HCT116 (cell line): ENCODE data around the gene THAP10. TPM values are rescaled to one million over a fixed set of nuclear protein-coding genes. Genes with fewer than 3 reads are reported as not detected.
A peak's percentile ranks its signal among the peaks of the same experiment; 100 is the strongest.

Source experiments
- ATAC-seq: fragments of 200-7000 bp; cut with Tn5 transposase; 2 replicates; pipeline ENCODE4 v1.9.1; 2020; ENCODE audit warnings: mild to moderate bottlenecking, moderate library complexity
- BruUV-seq: library from RNA; stranded (reverse); fragments of 400-500 nt; replicated peaks from 2 replicates; lab custom pipeline; 2021; lab: Mats Ljungman, UMichigan
- CTCF ChIA-PET: fragments of 300-600 bp; sonication (Branson Sonifier 250); formaldehyde crosslinking; loops from one replicate; lab custom pipeline; 2021; ENCODE audit warnings: antibody characterized with exemption; lab: Charles Lee
- POLR2A ChIA-PET: fragments of 300-600, 350-600 bp; sonication (Branson Sonifier 250); formaldehyde crosslinking; loops from one replicate; lab custom pipeline; 2021; ENCODE audit warnings: antibody characterized with exemption; lab: Charles Lee
- RAD21 ChIA-PET, 2 experiments: fragments of 300-600 bp; sonication (Branson Sonifier 250); formaldehyde crosslinking; loops; one replicate each; lab custom pipeline; 2023; ENCODE audit warnings: low total read pairs in 2 of 2; ENCODE audit not compliant: uncharacterized antibody in 2 of 2, unreplicated experiment in 2 of 2, low non-redundant PET in 1 of 2; lab: Charles Lee
- DNase-seq: peaks from one replicate; pipeline ENCODE4 v3.0.0-alpha.2; 2010; ENCODE audit warnings: low read depth, low spot score
- H2AFZ ChIP-seq: fragments of 200-600 bp; shearing (Covaris generic), sonication (generic); 2 replicates; pipeline ENCODE4 v1.6.1; 2017; ENCODE audit warnings: low read depth, mixed run types, mixed read lengths, antibody characterized with exemption, low read length; ENCODE audit not compliant: poor library complexity, severe bottlenecking
- H3K27ac ChIP-seq: 2 replicates; pipeline ENCODE4 v1.5.1; 2012; ENCODE audit warnings: low read depth, low read length
- H3K27me3 ChIP-seq: fragments of 200-600 bp; sonication (generic); 2 replicates; pipeline ENCODE4 v1.6.1; 2016; ENCODE audit warnings: mixed run types, low read length, mixed read lengths; ENCODE audit not compliant: insufficient read depth
- H3K36me3 ChIP-seq, 2 experiments: fragments of 200-500 bp in 1 of 2; fragments of 200-600 bp in 1 of 2; sonication (Bioruptor generic) in 1 of 2; sonication (generic) in 1 of 2; 2 replicates each; pipeline versions ENCODE4 v1.5.1 to v1.6.1; 2014 to 2016; ENCODE audit warnings: low read length in 2 of 2, inconsistent platforms in 1 of 2, mixed read lengths in 1 of 2, mixed run types in 1 of 2; ENCODE audit not compliant: insufficient read depth in 2 of 2, control insufficient read depth in 1 of 2
- H3K4me1 ChIP-seq, 2 experiments: fragments of 200-600 bp in 1 of 2; sonication (generic) in 1 of 2; 2 replicates each; pipeline versions ENCODE4 v1.5.1 to v1.6.1; 2012 to 2017; ENCODE audit warnings: low read length in 2 of 2, inconsistent platforms in 1 of 2, mild to moderate bottlenecking in 1 of 2, mixed read lengths in 1 of 2, mixed run types in 1 of 2, moderate library complexity in 1 of 2; ENCODE audit not compliant: insufficient read depth in 2 of 2, control insufficient read depth in 1 of 2
- H3K4me2 ChIP-seq: fragments of 200-600 bp; sonication (generic); 2 replicates; pipeline ENCODE4 v1.6.1; 2017; ENCODE audit warnings: mixed run types, low read length, mixed read lengths
- H3K4me3 ChIP-seq, 2 experiments: fragments of 200-600 bp in 1 of 2; sonication (generic) in 1 of 2; replicated peaks in 1 of 2; 2 replicates each; pipeline ENCODE4 v1.5.1; 2011 to 2016; ENCODE audit warnings: low read length in 2 of 2, control low read depth in 1 of 2, low read depth in 1 of 2, mild to moderate bottlenecking in 1 of 2, mixed read lengths in 1 of 2, mixed run types in 1 of 2
- H3K79me2 ChIP-seq: fragments of 200-600 bp; sonication (generic); 2 replicates; pipeline ENCODE4 v1.6.1; 2017; ENCODE audit warnings: mild to moderate bottlenecking, mixed run types, low read length, moderate library complexity, mixed read lengths; ENCODE audit not compliant: insufficient read depth
- H3K9ac ChIP-seq: fragments of 200-600 bp; sonication (generic); 2 replicates; pipeline ENCODE4 v1.6.1; 2016; ENCODE audit warnings: low read length, mixed read lengths
- H3K9me2 ChIP-seq: fragments of 200-600 bp; sonication (generic), shearing (Covaris generic); 2 replicates; pipeline ENCODE4 v1.6.1; 2017; ENCODE audit warnings: mixed run types, mild to moderate bottlenecking, moderate library complexity; ENCODE audit not compliant: insufficient read depth
- H3K9me3 ChIP-seq, 2 experiments: fragments of 200-500 bp in 1 of 2; fragments of 200-600 bp in 1 of 2; sonication (Bioruptor generic) in 1 of 2; sonication (generic) in 1 of 2; 2 replicates each; pipeline ENCODE4 v1.6.1; 2014 to 2017; ENCODE audit warnings: low read length in 2 of 2, mixed read lengths in 2 of 2, inconsistent platforms in 1 of 2, low read depth in 1 of 2, mild to moderate bottlenecking in 1 of 2, mixed run types in 1 of 2, moderate library complexity in 1 of 2; ENCODE audit not compliant: control insufficient read depth in 1 of 2, insufficient read depth in 1 of 2
- H4K20me1 ChIP-seq: fragments of 200-600 bp; sonication (generic), shearing (Covaris generic); 2 replicates; pipeline ENCODE4 v1.6.1; 2017; ENCODE audit warnings: mixed run types, mild to moderate bottlenecking, moderate library complexity; ENCODE audit not compliant: insufficient read depth
- CTCF ChIP-seq, 3 experiments: fragments of 200-600 bp in 1 of 3; sonication (generic) in 1 of 3; IDR thresholded peaks in 2 of 3; conservative IDR thresholded peaks in 1 of 3; 2 replicates each; pipeline ENCODE4 v1.5.1; 2012 to 2017; ENCODE audit warnings: low read depth in 2 of 3, low read length in 2 of 3, antibody characterized with exemption in 1 of 3, borderline replicate concordance in 1 of 3, control low read depth in 1 of 3, mild to moderate bottlenecking in 1 of 3, mixed read lengths in 1 of 3, mixed run types in 1 of 3, moderate library complexity in 1 of 3; ENCODE audit not compliant: insufficient read depth in 1 of 3
- POLR2A ChIP-seq: IDR thresholded peaks from 2 replicates; pipeline ENCODE4 v1.7.0; 2011; ENCODE audit warnings: borderline replicate concordance; ENCODE audit not compliant: insufficient read depth, insufficient read length; ENCODE audit errors: extremely low read depth
- POLR2AphosphoS5 ChIP-seq: IDR thresholded peaks from 2 replicates; pipeline ENCODE4 v1.6.1; 2011; ENCODE audit warnings: mild to moderate bottlenecking, low read depth, low read length, moderate library complexity
- RAD21 ChIP-seq: IDR thresholded peaks from 2 replicates; pipeline ENCODE4 v1.6.1; 2012; ENCODE audit warnings: low read depth, mild to moderate bottlenecking
- SP1 ChIP-seq: IDR thresholded peaks from 2 replicates; pipeline ENCODE4 v1.6.1; 2012; ENCODE audit warnings: low read depth
- SRF ChIP-seq: IDR thresholded peaks from 2 replicates; pipeline ENCODE4 v1.6.1; 2012; ENCODE audit warnings: low read depth
- ZFX ChIP-seq: fragments of 450-650 bp; IDR thresholded peaks from 2 replicates; pipeline ENCODE4 v1.6.1; 2017
- intact Hi-C: fragments of 100-400 bp; cut with micrococcal nuclease; formaldehyde crosslinking; loops from 2 replicates; pipeline ENCODE4 v1.10.0; 2022
- total RNA-seq: library from RNA; stranded (reverse); gene quantifications from one replicate; pipeline ENCODE4 v1.2.1, GENCODE V29; 2021; ENCODE audit not compliant: unreplicated experiment

Gene THAP10
- total RNA-seq, 1 experiment from 2014 or later, result 2.8 TPM

- Histone ChIP-seq H4K20me1 (no peaks in the 10 kb centered on the region), H3K27me3 (no peaks in the 10 kb centered on the region), H3K9me3 (no peaks in the 10 kb centered on the region), H3K79me2 (no peaks in the 10 kb centered on the region), H3K9ac (peak overlapping the region; percentile 70), H3K4me3 (peak overlapping the region; percentile 62 to 69), H3K4me1 (peaks cover 4 to 22% of the 10 kb centered on the region in 2 experiments; a peak in 2 of 4 replicates), H2AFZ (peak overlapping the region; percentile 89), H3K4me2 (peak overlapping the region; percentile 95), H3K9me2 (no peaks in the 10 kb centered on the region), H3K36me3 (0 out of 4 replicates have a peak, but pooled peaks cover 0 to 2% of the 10 kb centered on the region in 2 experiments), H3K27ac (peak overlapping the region; percentile 55; the same call in 1 of the 2 replicates)
- no peak for DNase-seq
- BruUV-seq, result TSS peak; percentile 31
- ChIA-PET CTCF (interaction anchor here (1.3 to 1.4 kb wide), 2 partner anchors 9 to 20 kb away, joined by 3 to 6 read pairs; no protein-coding TSS in a partner anchor), POLR2A (interaction anchor here (1.0 to 2.7 kb wide), 3 partner anchors 12 to 21 kb away, joined by 3 to 8 read pairs (median 7); no protein-coding TSS in a partner anchor), RAD21 (no interaction called here)
- intact Hi-C loops, result no loop called here
- TF ChIP-seq RAD21 (peak; percentile 47), SP1 (no peak), CTCF (IDR thresholded peaks at IDR 0.05 in 2 of 3, conservative IDR thresholded peaks at IDR 0.05 in 1 of 3; ENCODE audit: borderline replicate concordance in 1 of 3, insufficient read depth in 1 of 3, low read depth in 2 of 3, low read length in 2 of 3) (peak in 1 of 3 experiments; percentile 9; a peak in 1 of 6 replicates)
- peak; percentile 33 for ATAC-seq
These were observed 37.6 kb downstream of the THAP10 start for GRCh38 chr15:70854666-70854976.

GRCh38 chr15:70853973-70854665, 38.1 kb downstream of the THAP10 start, which contains the start of gene LARP6:
Gene LARP6 (minus strand): TSS chr15:70854157. CDS start chr15:70854088, 69 bp downstream.
- Histone ChIP-seq H4K20me1 (no peaks in the 10 kb centered on the region), H3K27ac (peak within 1 kb of the TSS; percentile 55; the same call in 1 of the 2 replicates), H3K9me3 (no peaks in the 10 kb centered on the region), H3K9me2 (no peaks in the 10 kb centered on the region), H3K36me3 (0 out of 4 replicates have a peak, but pooled peaks cover 0 to 2% of the 10 kb centered on the region in 2 experiments), H3K4me1 (peaks cover 4 to 22% of the 10 kb centered on the region in 2 experiments; a peak in 2 of 4 replicates), H3K9ac (peak within 1 kb of the TSS; percentile 70), H3K27me3 (no peaks in the 10 kb centered on the region), H3K4me2 (peak within 1 kb of the TSS; percentile 95), H3K4me3 (peak within 1 kb of the TSS; percentile 62 to 69), H2AFZ (peak within 1 kb of the TSS; percentile 89), H3K79me2 (no peaks in the 10 kb centered on the region)
- DNase-seq (no peak), ATAC-seq (peak; percentile 90)
- intact Hi-C loops, result no loop called here
- ChIA-PET CTCF (interaction anchor here (1.3 to 2.1 kb wide), 3 partner anchors 8 to 30 kb away, joined by 3 to 6 read pairs (median 5); no protein-coding TSS in a partner anchor), POLR2A (interaction anchor here (1.0 to 2.7 kb wide), 3 partner anchors 11 to 21 kb away, joined by 3 to 8 read pairs (median 7); no protein-coding TSS in a partner anchor), RAD21 (no interaction called here)
- BruUV-seq, result no TSS peak
- peak; percentile 91 for TF ChIP-seq ZFX
- peak; percentile 48 for TF ChIP-seq POLR2A
- TF ChIP-seq SRF, result no peak
- TF ChIP-seq POLR2AphosphoS5, result peak; percentile 70
